BE2C (cell line): ENCODE measurements around the gene OR2G2. TPM values are rescaled to one million over a fixed set of nuclear protein-coding genes. Genes with fewer than 3 reads are reported as not detected.

Experiments used
- DNase-seq: peaks from one replicate; pipeline ENCODE4 v3.0.0-alpha.2; 2020
- H3K27me3 ChIP-seq: fragments of 250-450 bp; sonication (Bioruptor Pico); 2 replicates; pipeline ENCODE4 v1.5.1; 2020; ENCODE audit warnings: mild to moderate bottlenecking
- H3K36me3 ChIP-seq: fragments of 250-450 bp; sonication (Bioruptor Pico); 2 replicates; pipeline ENCODE4 v1.5.1; 2020; ENCODE audit warnings: mild to moderate bottlenecking
- H3K4me1 ChIP-seq: fragments of 250-450 bp; sonication (Bioruptor Pico); 2 replicates; pipeline ENCODE4 v1.5.1; 2020
- H3K4me3 ChIP-seq: 2 replicates; pipeline ENCODE4 v1.5.1; 2011; ENCODE audit warnings: low read depth, low read length
- H3K9me3 ChIP-seq: fragments of 250-450 bp; sonication (Bioruptor Pico); 2 replicates; pipeline ENCODE4 v1.5.1; 2020
- CTCF ChIP-seq: IDR thresholded peaks from 2 replicates; pipeline ENCODE4 v1.5.1; 2012; ENCODE audit warnings: mild to moderate bottlenecking, low read depth, low read length
- polyA plus RNA-seq: library from polyadenylated mRNA; unstranded; fragments of >200 nt; gene quantifications from one replicate; pipeline ENCODE4 v1.2.1, GENCODE V29; 2012; ENCODE audit warnings: low read depth, missing spikeins; ENCODE audit not compliant: insufficient read length, insufficient read depth

The OR2G2 gene, protein sequence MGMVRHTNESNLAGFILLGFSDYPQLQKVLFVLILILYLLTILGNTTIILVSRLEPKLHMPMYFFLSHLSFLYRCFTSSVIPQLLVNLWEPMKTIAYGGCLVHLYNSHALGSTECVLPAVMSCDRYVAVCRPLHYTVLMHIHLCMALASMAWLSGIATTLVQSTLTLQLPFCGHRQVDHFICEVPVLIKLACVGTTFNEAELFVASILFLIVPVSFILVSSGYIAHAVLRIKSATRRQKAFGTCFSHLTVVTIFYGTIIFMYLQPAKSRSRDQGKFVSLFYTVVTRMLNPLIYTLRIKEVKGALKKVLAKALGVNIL
- not detected for polyA plus RNA-seq

DNA sequence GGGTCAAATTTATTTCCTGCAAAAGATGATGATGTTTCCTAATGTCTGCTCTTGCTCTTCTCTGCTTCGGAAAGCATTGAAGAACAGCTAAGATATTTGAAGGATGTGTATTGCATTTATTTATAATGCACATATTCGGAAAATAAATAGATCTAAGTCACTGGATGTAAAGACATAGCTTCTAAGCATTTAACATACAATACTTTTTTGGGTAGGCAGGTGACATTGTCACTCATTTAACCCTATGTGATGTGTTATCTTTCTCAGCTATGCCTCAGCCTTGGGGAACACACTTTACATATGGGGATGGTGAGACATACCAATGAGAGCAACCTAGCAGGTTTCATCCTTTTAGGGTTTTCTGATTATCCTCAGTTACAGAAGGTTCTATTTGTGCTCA, at the start of gene OR2G2:
Gene OR2G2, plus strand, starts transcription at position 301 of the 400 bp plus-strand sequence. Its CDS starts 0 bp downstream, at position 301.
- Histone ChIP-seq H3K4me3 (no peak within 1 kb of the TSS), H3K4me1 (no peaks in the 10 kb centered on the region), H3K9me3 (no peaks in the 10 kb centered on the region), H3K27me3 (no peaks in the 10 kb centered on the region), H3K36me3 (no peaks in the 10 kb centered on the region)
- no peak for DNase-seq
- TF ChIP-seq CTCF, result no peak

DNA sequence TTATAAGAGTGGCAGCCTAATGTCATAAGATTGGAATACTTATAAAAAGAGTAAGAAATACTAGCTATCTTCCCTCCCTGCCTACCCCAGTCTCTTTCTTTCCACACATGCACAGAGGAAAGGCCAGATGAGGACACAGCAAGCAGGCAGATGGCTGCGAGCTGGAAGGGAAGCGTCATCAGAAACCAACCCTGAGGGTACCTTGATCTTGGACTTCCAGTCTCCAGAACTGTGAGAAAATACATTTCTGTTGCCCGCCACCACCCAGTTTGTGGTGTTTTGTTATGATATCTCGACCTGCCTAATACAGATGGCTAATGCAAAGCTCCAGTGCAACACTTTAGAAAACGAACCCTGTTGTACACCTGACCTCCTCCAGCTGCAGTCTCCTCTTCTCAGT, 49.6 kb upstream of the OR2G2 start:
- TF ChIP-seq CTCF, result no peak
- Histone ChIP-seq H3K9me3 (no peaks in the 10 kb centered on the region), H3K36me3 (no peaks in the 10 kb centered on the region), H3K4me1 (no peaks in the 10 kb centered on the region), H3K4me3 (no peak overlapping the region), H3K27me3 (no peaks in the 10 kb centered on the region)
- no peak for DNase-seq

- Histone ChIP-seq H3K27me3 (no peaks in the 10 kb centered on the region), H3K4me1 (no peaks in the 10 kb centered on the region), H3K4me3 (no peak overlapping the region), H3K9me3 (no peaks in the 10 kb centered on the region), H3K36me3 (no peaks in the 10 kb centered on the region)
- TF ChIP-seq CTCF, result no peak
- DNase-seq, result no peak
Observed at GRCh38 chr1:247539215-247539614, 48.9 kb upstream of the OR2G2 start.

- Histone ChIP-seq H3K4me1 (no peaks in the 10 kb centered on the region), H3K4me3 (no peak overlapping the region), H3K27me3 (no peaks in the 10 kb centered on the region), H3K36me3 (no peaks in the 10 kb centered on the region), H3K9me3 (no peaks in the 10 kb centered on the region)
- no peak for TF ChIP-seq CTCF
- no peak for DNase-seq
Observed at GRCh38 chr1:247540581-247540980, 47.6 kb upstream of the OR2G2 start.

- Histone ChIP-seq H3K4me1 (no peaks in the 10 kb centered on the region), H3K36me3 (no peaks in the 10 kb centered on the region)
Observed at GRCh38 chr1:247542811-247543210, 45.3 kb upstream of the OR2G2 start.

More at GRCh38 chr1:247542811-247543210, 45.3 kb upstream of the OR2G2 start:
- TF ChIP-seq CTCF, result no peak
- Histone ChIP-seq H3K9me3 (no peaks in the 10 kb centered on the region), H3K27me3 (no peaks in the 10 kb centered on the region), H3K4me3 (no peak overlapping the region)
- DNase-seq, result no peak
